ENCODE measurements around the gene TTLL4.

GRCh38 chr2:218721488-218721887, 10.9 kb downstream of the TTLL4 start:
- no peak for TF ChIP-seq EP300 (IDR thresholded peaks at IDR 0.05)
- TF ChIP-seq, protein P1, sequence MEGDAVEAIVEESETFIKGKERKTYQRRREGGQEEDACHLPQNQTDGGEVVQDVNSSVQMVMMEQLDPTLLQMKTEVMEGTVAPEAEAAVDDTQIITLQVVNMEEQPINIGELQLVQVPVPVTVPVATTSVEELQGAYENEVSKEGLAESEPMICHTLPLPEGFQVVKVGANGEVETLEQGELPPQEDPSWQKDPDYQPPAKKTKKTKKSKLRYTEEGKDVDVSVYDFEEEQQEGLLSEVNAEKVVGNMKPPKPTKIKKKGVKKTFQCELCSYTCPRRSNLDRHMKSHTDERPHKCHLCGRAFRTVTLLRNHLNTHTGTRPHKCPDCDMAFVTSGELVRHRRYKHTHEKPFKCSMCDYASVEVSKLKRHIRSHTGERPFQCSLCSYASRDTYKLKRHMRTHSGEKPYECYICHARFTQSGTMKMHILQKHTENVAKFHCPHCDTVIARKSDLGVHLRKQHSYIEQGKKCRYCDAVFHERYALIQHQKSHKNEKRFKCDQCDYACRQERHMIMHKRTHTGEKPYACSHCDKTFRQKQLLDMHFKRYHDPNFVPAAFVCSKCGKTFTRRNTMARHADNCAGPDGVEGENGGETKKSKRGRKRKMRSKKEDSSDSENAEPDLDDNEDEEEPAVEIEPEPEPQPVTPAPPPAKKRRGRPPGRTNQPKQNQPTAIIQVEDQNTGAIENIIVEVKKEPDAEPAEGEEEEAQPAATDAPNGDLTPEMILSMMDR (IDR thresholded peaks at IDR 0.05) = no peak
- TF ChIP-seq POLR2A (IDR thresholded peaks at IDR 0.05) = no peak
